AG09309 (cell line): ENCODE measurements around the gene RBMY1F.
"Not testable (repeated sequence)": the region's sequence is repeated elsewhere in the genome, so short reads cannot be mapped to it uniquely, and the experiment has no call there.

Experiments used
- DNase-seq: peaks from one replicate; pipeline ENCODE4 v3.0.0-alpha.2; 2010; ENCODE audit warnings: low read depth
- H3K4me3 ChIP-seq: 2 replicates; pipeline ENCODE4 v1.5.1; 2011; ENCODE audit warnings: mild to moderate bottlenecking, low read depth, low read length, moderate library complexity; ENCODE audit not compliant: control insufficient read depth

Gene RBMY1F

GRCh38 chrY:22182823-22183222 is at the start of gene RBMY1F:
Gene RBMY1F (minus strand): TSS chrY:22182923. CDS start chrY:22180969, 1,954 bp downstream.
- H3K4me3 ChIP-seq, DNase-seq: not testable (repeated sequence)

- DNase-seq, H3K4me3 ChIP-seq: not testable (repeated sequence)
These were observed 31.6 kb downstream of the RBMY1F start for GRCh38 chrY:22151144-22151543.

GRCh38 chrY:22141011-22141695 is 41.6 kb downstream of the RBMY1F start:
- not testable (repeated sequence) for H3K4me3 ChIP-seq, DNase-seq

GRCh38 chrY:22134719-22135118 is 48.0 kb downstream of the RBMY1F start:
- DNase-seq, H3K4me3 ChIP-seq: not testable (repeated sequence)

GRCh38 chrY:22130494-22130893 is 52.2 kb downstream of the RBMY1F start:
- not testable (repeated sequence) for H3K4me3 ChIP-seq, DNase-seq
